Endothelial cell of umbilical vein (primary cell): ENCODE results near the gene CACNG5. TPM values are rescaled to one million over a fixed set of nuclear protein-coding genes. Genes with fewer than 3 reads are reported as not detected.

Source experiments
- BruUV-seq: library from RNA; stranded (reverse); fragments of 400-500 nt; replicated peaks from 2 replicates; lab custom pipeline; 2021; lab: Mats Ljungman, UMichigan
- CTCF ChIA-PET: fragments of 300-600, 350-600 bp; sonication (Branson Sonifier 250); formaldehyde crosslinking; loops from one replicate; lab custom pipeline; 2021; ENCODE audit warnings: antibody characterized with exemption, inconsistent platforms; lab: Charles Lee
- POLR2A ChIA-PET: fragments of 300-600, 350-600 bp; sonication (Branson Sonifier 250); formaldehyde crosslinking; loops from one replicate; lab custom pipeline; 2021; ENCODE audit warnings: antibody characterized with exemption, inconsistent platforms; lab: Charles Lee
- DNase-seq: peaks from one replicate; pipeline ENCODE4 v3.0.0-alpha.2; 2011; ENCODE audit warnings: low read depth, low spot score
- FAIRE-seq: peaks from 2 replicates; lab custom pipeline; 2011; peaks lifted over from hg19 to GRCh38; lab: Jason Lieb, UNC
- H2AFZ ChIP-seq: 2 replicates; pipeline ENCODE4 v1.6.0; 2012; ENCODE audit warnings: low read depth, low read length, control low read depth, inconsistent platforms
- H3K27ac ChIP-seq: 2 replicates; pipeline ENCODE4 v1.5.1; 2011; ENCODE audit warnings: low read depth, mild to moderate bottlenecking, control low read depth, low read length, moderate library complexity; ENCODE audit not compliant: insufficient read depth
- H3K27me3 ChIP-seq, 2 experiments: 2 replicates each; pipeline versions ENCODE4 v1.6.0 to v1.6.1; 2011; ENCODE audit warnings: low read length in 2 of 2, mixed read lengths in 1 of 2; ENCODE audit not compliant: control insufficient read depth in 2 of 2, insufficient read depth in 2 of 2
- H3K36me3 ChIP-seq, 2 experiments: 2 replicates in 1 of 2; 3 replicates in 1 of 2; pipeline ENCODE4 v1.5.1; 2011; ENCODE audit warnings: low read length in 2 of 2, mild to moderate bottlenecking in 1 of 2, moderate library complexity in 1 of 2; ENCODE audit not compliant: control insufficient read depth in 2 of 2, insufficient read depth in 2 of 2; ENCODE audit errors: extremely low read depth in 1 of 2
- H3K4me1 ChIP-seq: 3 replicates; pipeline ENCODE4 v1.5.1; 2011; ENCODE audit warnings: mild to moderate bottlenecking, low read length; ENCODE audit not compliant: control insufficient read depth, insufficient read depth; ENCODE audit errors: extremely low read depth
- H3K4me2 ChIP-seq: 2 replicates; pipeline ENCODE4 v1.6.1; 2011; ENCODE audit warnings: low read length, control low read depth, mixed read lengths; ENCODE audit not compliant: insufficient read depth
- H3K4me3 ChIP-seq, 3 experiments: fragments of 200-600 bp in 1 of 3; sonication (generic), shearing (Covaris generic) in 1 of 3; replicated peaks in 1 of 3; 2 replicates each; pipeline ENCODE4 v1.5.1; 2011 to 2016; ENCODE audit warnings: control low read depth in 3 of 3, low read length in 3 of 3, mild to moderate bottlenecking in 2 of 3, inconsistent platforms in 1 of 3, low read depth in 1 of 3, moderate library complexity in 1 of 3; ENCODE audit not compliant: insufficient read depth in 1 of 3
- H3K79me2 ChIP-seq: 2 replicates; pipeline ENCODE4 v1.6.0; 2012; ENCODE audit warnings: low read length, inconsistent platforms; ENCODE audit not compliant: control insufficient read depth, insufficient read depth
- H3K9ac ChIP-seq: replicated peaks from 2 replicates; pipeline ENCODE3; 2011; ENCODE audit warnings: low read length, control low read depth; ENCODE audit not compliant: insufficient read depth; ENCODE audit errors: extremely low read depth
- H3K9me1 ChIP-seq: replicated peaks from 3 replicates; pipeline ENCODE4 v1.6.0; 2011; ENCODE audit warnings: mild to moderate bottlenecking, low read length; ENCODE audit not compliant: control insufficient read depth, insufficient read depth; ENCODE audit errors: extremely low read depth
- H3K9me3 ChIP-seq: replicated peaks from 2 replicates; pipeline ENCODE4 v1.5.1; 2012; ENCODE audit warnings: low read length, inconsistent platforms; ENCODE audit not compliant: control insufficient read depth, insufficient read depth
- H4K20me1 ChIP-seq: replicated peaks from 2 replicates; pipeline ENCODE3; 2011; ENCODE audit warnings: mild to moderate bottlenecking, low read length; ENCODE audit not compliant: control insufficient read depth, insufficient read depth; ENCODE audit errors: extremely low read depth
- EZH2 ChIP-seq: IDR thresholded peaks from 2 replicates; pipeline ENCODE4 v1.6.1; 2012; ENCODE audit warnings: borderline replicate concordance, low read depth, mild to moderate bottlenecking, moderate library complexity, low read length, inconsistent platforms; ENCODE audit not compliant: severe bottlenecking
- JUN ChIP-seq: IDR thresholded peaks from 2 replicates; pipeline ENCODE4 v1.6.1; 2011; ENCODE audit warnings: borderline replicate concordance, low read depth; ENCODE audit not compliant: insufficient read length, insufficient read depth
- MYC ChIP-seq: IDR thresholded peaks from one replicate; pipeline ENCODE4 v1.6.1; 2011; ENCODE audit warnings: mild to moderate bottlenecking, low read depth, low read length
- POLR2A ChIP-seq: IDR thresholded peaks from 2 replicates; pipeline ENCODE4 v1.6.1; 2012; ENCODE audit warnings: low read depth, mild to moderate bottlenecking, control low read depth, low read length
- POLR2AphosphoS5 ChIP-seq: IDR thresholded peaks from 2 replicates; pipeline ENCODE4 v1.6.1; 2012; ENCODE audit warnings: low read depth, mild to moderate bottlenecking, control low read depth, low read length, moderate library complexity; ENCODE audit not compliant: insufficient read depth
- dilution Hi-C: fragments of 300-500 bp; cut with MboI; formaldehyde crosslinking; loops from one replicate; pipeline ENCODE4 v1.15.0; 2019; ENCODE audit warnings: low sequenced_read_pairs; ENCODE audit not compliant: extremely low pct_ligation_motif_present
- intact Hi-C: fragments of 100-400 bp; cut with micrococcal nuclease; formaldehyde crosslinking; loops from one replicate; pipeline ENCODE4 v1.10.0; 2022
- polyA plus RNA-seq, 4 experiments: library from polyadenylated mRNA; depleted of rRNA in 3 of 4; stranded (reverse) in 3 of 4; unstranded in 1 of 4; fragments of >200 nt; gene quantifications; 2 replicates each; pipeline versions ENCODE4 v1.2.1 to v1.2.3, GENCODE V29; 2011 to 2012; ENCODE audit warnings: missing spikeins in 1 of 4
- total RNA-seq: library from RNA; stranded (reverse); gene quantifications from 2 replicates; pipeline ENCODE4 v1.2.3, GENCODE V29; 2021
- TF ChIP-seq, protein P1 (sequence below): IDR thresholded peaks from 2 replicates; pipeline ENCODE4 v1.6.1; 2011; ENCODE audit not compliant: insufficient read depth, insufficient read length
- TF ChIP-seq, protein P2 (sequence below), 2 donors: IDR thresholded peaks; 1 replicate in 1 of 2; 2 replicates in 1 of 2; pipeline ENCODE4 v1.5.1; 2011; ENCODE audit warnings: low read length in 2 of 2, mild to moderate bottlenecking in 2 of 2, moderate library complexity in 2 of 2, control low read depth in 1 of 2, inconsistent platforms in 1 of 2, low read depth in 1 of 2; ENCODE audit not compliant: insufficient read depth in 1 of 2; ENCODE audit errors: extremely low read depth in 1 of 2

Gene CACNG5
- total and polyA plus RNA-seq, 2 donors (not counting 3 experiments of a cell fraction or from before 2014, with no cell fraction given), result not detected

DNA sequence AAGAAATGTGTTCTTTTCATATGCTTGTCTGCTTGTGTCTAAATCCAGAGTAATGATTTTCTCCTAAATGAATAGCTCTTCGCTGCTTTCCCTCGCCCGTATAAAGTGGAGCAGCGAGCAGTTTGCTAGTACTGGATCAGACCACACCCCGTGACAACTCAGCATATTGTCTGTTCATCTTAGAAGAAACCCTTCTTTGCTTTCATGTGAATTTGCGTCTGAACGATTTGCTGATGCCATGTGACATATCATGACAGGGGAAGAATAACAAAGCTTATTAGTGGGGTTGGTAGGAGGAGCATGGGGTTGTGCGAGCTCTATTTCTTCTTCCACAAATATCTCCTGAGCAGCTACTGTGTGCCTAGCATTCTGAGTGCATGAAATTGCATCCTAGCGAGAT lies 85.5 kb downstream of the CACNG5 start:
- no peaks in the 10 kb centered on the region for H3K36me3 ChIP-seq
- dilution Hi-C loops, result no loop called here
- peaks cover 0 to 2% of the 10 kb centered on the region in 2 experiments for H3K27me3 ChIP-seq
- H3K9me3 ChIP-seq, result no peaks in the 10 kb centered on the region
- no peak overlapping the region for H3K4me3 ChIP-seq
- no peaks in the 10 kb centered on the region for H3K79me2 ChIP-seq
- H2AFZ ChIP-seq, result no peak overlapping the region
- no peak overlapping the region for H3K9ac ChIP-seq
- H3K27ac ChIP-seq, result no peak overlapping the region
- no TSS peak for BruUV-seq
- TF ChIP-seq POLR2AphosphoS5 (no peak), EZH2 (no peak), MYC (no peak), POLR2A (no peak), JUN (no peak)
- TF ChIP-seq, protein P1, sequence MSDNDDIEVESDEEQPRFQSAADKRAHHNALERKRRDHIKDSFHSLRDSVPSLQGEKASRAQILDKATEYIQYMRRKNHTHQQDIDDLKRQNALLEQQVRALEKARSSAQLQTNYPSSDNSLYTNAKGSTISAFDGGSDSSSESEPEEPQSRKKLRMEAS, result no peak
- TF ChIP-seq, protein P2, sequence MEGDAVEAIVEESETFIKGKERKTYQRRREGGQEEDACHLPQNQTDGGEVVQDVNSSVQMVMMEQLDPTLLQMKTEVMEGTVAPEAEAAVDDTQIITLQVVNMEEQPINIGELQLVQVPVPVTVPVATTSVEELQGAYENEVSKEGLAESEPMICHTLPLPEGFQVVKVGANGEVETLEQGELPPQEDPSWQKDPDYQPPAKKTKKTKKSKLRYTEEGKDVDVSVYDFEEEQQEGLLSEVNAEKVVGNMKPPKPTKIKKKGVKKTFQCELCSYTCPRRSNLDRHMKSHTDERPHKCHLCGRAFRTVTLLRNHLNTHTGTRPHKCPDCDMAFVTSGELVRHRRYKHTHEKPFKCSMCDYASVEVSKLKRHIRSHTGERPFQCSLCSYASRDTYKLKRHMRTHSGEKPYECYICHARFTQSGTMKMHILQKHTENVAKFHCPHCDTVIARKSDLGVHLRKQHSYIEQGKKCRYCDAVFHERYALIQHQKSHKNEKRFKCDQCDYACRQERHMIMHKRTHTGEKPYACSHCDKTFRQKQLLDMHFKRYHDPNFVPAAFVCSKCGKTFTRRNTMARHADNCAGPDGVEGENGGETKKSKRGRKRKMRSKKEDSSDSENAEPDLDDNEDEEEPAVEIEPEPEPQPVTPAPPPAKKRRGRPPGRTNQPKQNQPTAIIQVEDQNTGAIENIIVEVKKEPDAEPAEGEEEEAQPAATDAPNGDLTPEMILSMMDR (IDR thresholded peaks at IDR 0.05; ENCODE audit: extremely low read depth in 1 of 2, insufficient read depth in 1 of 2, low read depth in 1 of 2, low read length in 2 of 2), result no peak
- ChIA-PET CTCF (interaction anchor here (0.9 to 1.5 kb wide), 2 partner anchors 10 to 11 kb away, joined by 3 to 4 read pairs; no protein-coding TSS in a partner anchor), POLR2A (interaction anchor here (0.6 kb wide), 1 partner anchor 15 kb away, joined by 5 read pairs; no protein-coding TSS in a partner anchor)
- intact Hi-C loops, result no loop called here
- DNase-seq, result no peak
- no peaks in the 10 kb centered on the region for H4K20me1 ChIP-seq
- no peaks in the 10 kb centered on the region for H3K4me1 ChIP-seq
- H3K9me1 ChIP-seq, result no peaks in the 10 kb centered on the region
- no peak overlapping the region for H3K4me2 ChIP-seq
- FAIRE-seq, result no peak
